ENCODE measurements around the gene VTI1A. TPM values are rescaled to one million over a fixed set of nuclear protein-coding genes. Genes with fewer than 3 reads are reported as not detected.

VTI1A gene
- total and polyA plus RNA-seq, 7 donors: 9.9 to 31.5 (median 20.1) TPM

GRCh38 chr10:112701211-112701877 lies 254.3 kb downstream of the VTI1A start:
- Histone ChIP-seq H3K27me3 (ENCODE audit: insufficient read depth in 3 of 3, low read length in 2 of 3) (no peaks in the 10 kb centered on the region), H3K4me3 (no peak overlapping the region), H3K9me3 (no peaks in the 10 kb centered on the region), H3K27ac (no peak overlapping the region), H3K4me1 (no peaks in the 10 kb centered on the region), H3K36me3 (ENCODE audit: insufficient read depth in 1 of 2, low read depth in 1 of 2) (no peaks in the 10 kb centered on the region)
- no peak for TF ChIP-seq CTCF (IDR thresholded peaks at IDR 0.05)
- 49 to 52% (median 49%) methylated on average over 4 of the region's 4 CpGs for WGBS, 3 donors
- intact Hi-C loops (cut with DNase I): no loop called here
- DNase-seq: no peak
- no peak for ATAC-seq

- Histone ChIP-seq H3K4me3 (no peak overlapping the region), H3K4me1 (no peaks in the 10 kb centered on the region), H3K36me3 (ENCODE audit: insufficient read depth in 1 of 2, low read depth in 1 of 2) (no peaks in the 10 kb centered on the region), H3K27ac (no peak overlapping the region), H3K9me3 (no peaks in the 10 kb centered on the region), H3K27me3 (ENCODE audit: insufficient read depth in 3 of 3, low read length in 2 of 3) (no peaks in the 10 kb centered on the region)
- 77 to 84% (median 81%) methylated on average over 2 of the region's 2 CpGs for WGBS, 3 donors
- no peak for DNase-seq
- ATAC-seq: no peak
- intact Hi-C loops (cut with DNase I): no loop called here
- no peak for TF ChIP-seq CTCF (IDR thresholded peaks at IDR 0.05)
Observed at GRCh38 chr10:112701878-112702255, 254.9 kb downstream of the VTI1A start.

GRCh38 chr10:112706577-112706976 lies 259.6 kb downstream of the VTI1A start:
- 95 to 97% (median 96%) methylated on average over 6 of the region's 6 CpGs for WGBS, 3 donors
- Histone ChIP-seq H3K27me3 (ENCODE audit: insufficient read depth in 3 of 3, low read length in 2 of 3) (no peaks in the 10 kb centered on the region), H3K27ac (no peak overlapping the region), H3K4me1 (no peaks in the 10 kb centered on the region), H3K36me3 (ENCODE audit: insufficient read depth in 1 of 2, low read depth in 1 of 2) (no peaks in the 10 kb centered on the region), H3K4me3 (no peak overlapping the region), H3K9me3 (no peaks in the 10 kb centered on the region)
- no peak for ATAC-seq
- intact Hi-C loops (cut with DNase I): no loop called here
- DNase-seq: no peak
- TF ChIP-seq CTCF (IDR thresholded peaks at IDR 0.05): no peak

GRCh38 chr10:112708461-112708860 lies 261.4 kb downstream of the VTI1A start:
- Histone ChIP-seq H3K9me3 (no peaks in the 10 kb centered on the region), H3K4me1 (no peaks in the 10 kb centered on the region), H3K27me3 (ENCODE audit: insufficient read depth in 3 of 3, low read length in 2 of 3) (no peaks in the 10 kb centered on the region), H3K4me3 (no peak overlapping the region), H3K27ac (no peak overlapping the region), H3K36me3 (ENCODE audit: insufficient read depth in 1 of 2, low read depth in 1 of 2) (no peaks in the 10 kb centered on the region)
- no peak for TF ChIP-seq CTCF (IDR thresholded peaks at IDR 0.05)
- 84 to 91% (median 90%) methylated on average over 5 of the region's 5 CpGs for WGBS, 3 donors
- intact Hi-C loops (cut with DNase I): no loop called here
- ATAC-seq: no peak
- DNase-seq: no peak

- no peak for TF ChIP-seq CTCF (IDR thresholded peaks at IDR 0.05)
- no peak for DNase-seq
- Histone ChIP-seq H3K36me3 (ENCODE audit: insufficient read depth in 1 of 2, low read depth in 1 of 2) (no peaks in the 10 kb centered on the region), H3K4me1 (no peaks in the 10 kb centered on the region), H3K9me3 (no peaks in the 10 kb centered on the region), H3K4me3 (no peak overlapping the region), H3K27ac (no peak overlapping the region), H3K27me3 (ENCODE audit: insufficient read depth in 3 of 3, low read length in 2 of 3) (no peaks in the 10 kb centered on the region)
- no peak for ATAC-seq
- intact Hi-C loops (cut with DNase I): no loop called here
- WGBS, 3 donors: 80 to 90% (median 80%) methylated on average over 2 of the region's 2 CpGs
Observed at GRCh38 chr10:112710528-112710927, 263.5 kb downstream of the VTI1A start.
